GM12874 (cell line): ENCODE results near the gene DEPP1.

Experiments used
- TF ChIP-seq, protein P1 (sequence below): IDR thresholded peaks from 2 replicates; pipeline ENCODE4 v1.5.1; 2011; ENCODE audit warnings: low read depth, mild to moderate bottlenecking, control low read depth, low read length, moderate library complexity; ENCODE audit not compliant: insufficient read depth

DEPP1 gene

DNA sequence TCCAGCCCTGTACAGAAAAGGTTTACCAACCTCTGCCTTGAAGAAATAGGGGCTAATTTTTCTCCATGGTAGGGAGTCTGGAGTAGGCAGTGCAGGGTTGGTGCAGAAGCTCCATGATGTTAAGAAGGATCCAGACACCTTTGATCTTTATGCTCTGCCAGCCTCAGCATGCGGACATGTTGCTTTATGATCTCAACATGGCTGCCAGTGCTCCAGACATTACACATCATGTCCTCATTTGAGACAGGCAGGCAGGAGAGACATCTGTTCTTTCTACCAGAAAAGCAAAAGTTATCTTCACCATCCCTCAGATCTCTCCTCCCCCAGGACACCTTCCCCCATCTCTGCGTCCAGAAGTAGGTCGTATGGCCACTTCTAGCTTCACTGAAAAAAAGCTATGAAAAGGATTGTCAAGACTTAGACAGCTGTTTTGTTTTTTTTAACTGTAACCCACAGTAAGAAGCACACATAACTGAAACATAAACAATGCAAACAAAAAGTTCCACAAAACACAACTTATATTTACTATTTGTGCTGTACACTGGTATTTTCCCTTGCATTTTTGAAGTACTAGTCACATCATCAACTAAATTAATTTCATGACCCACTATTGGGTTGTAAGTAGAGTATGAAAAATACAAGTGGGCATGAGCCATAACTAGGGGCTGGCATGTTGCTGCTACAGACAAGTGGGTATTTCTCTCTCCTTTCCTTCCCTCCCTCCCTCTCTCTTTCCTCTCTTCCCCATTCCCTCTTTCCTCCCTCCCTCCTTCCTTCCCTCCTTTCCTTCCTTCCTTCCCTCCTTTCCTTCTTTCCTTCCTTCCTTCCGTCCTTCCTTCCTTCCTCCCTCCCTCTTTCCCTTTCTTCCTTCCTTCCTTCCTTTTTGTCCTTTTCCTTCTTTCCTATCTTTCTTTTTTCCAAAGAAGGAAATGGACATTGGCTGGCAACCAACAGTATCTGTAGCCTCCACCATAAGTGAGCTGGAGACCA is 21.6 kb downstream of the DEPP1 start:
- TF ChIP-seq, protein P1, sequence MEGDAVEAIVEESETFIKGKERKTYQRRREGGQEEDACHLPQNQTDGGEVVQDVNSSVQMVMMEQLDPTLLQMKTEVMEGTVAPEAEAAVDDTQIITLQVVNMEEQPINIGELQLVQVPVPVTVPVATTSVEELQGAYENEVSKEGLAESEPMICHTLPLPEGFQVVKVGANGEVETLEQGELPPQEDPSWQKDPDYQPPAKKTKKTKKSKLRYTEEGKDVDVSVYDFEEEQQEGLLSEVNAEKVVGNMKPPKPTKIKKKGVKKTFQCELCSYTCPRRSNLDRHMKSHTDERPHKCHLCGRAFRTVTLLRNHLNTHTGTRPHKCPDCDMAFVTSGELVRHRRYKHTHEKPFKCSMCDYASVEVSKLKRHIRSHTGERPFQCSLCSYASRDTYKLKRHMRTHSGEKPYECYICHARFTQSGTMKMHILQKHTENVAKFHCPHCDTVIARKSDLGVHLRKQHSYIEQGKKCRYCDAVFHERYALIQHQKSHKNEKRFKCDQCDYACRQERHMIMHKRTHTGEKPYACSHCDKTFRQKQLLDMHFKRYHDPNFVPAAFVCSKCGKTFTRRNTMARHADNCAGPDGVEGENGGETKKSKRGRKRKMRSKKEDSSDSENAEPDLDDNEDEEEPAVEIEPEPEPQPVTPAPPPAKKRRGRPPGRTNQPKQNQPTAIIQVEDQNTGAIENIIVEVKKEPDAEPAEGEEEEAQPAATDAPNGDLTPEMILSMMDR = no peak

DNA sequence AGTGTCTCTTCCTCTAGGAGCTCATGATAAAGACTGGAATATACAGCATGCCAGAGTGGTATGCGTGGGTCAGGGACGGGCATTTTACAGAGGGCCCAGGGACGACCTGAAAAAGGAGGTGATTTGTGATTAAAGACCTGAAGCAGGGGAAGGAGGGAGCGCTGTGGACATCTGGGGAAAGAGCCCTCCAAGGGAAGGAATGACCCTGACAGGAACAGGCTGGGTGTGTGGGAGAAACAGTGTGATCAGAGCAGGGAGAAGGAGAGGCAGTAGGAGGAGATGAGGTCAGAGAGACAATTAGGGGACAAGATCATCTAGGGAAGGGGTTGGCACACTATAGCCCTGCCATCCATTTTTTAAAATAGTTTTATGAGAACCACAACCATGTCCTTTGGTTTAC is 22.4 kb downstream of the DEPP1 start:
- TF ChIP-seq, protein P1 = no peak

- TF ChIP-seq, protein P1 = no peak
These were observed 23.1 kb downstream of the DEPP1 start for GRCh38 chr10:44955413-44956070.

DNA sequence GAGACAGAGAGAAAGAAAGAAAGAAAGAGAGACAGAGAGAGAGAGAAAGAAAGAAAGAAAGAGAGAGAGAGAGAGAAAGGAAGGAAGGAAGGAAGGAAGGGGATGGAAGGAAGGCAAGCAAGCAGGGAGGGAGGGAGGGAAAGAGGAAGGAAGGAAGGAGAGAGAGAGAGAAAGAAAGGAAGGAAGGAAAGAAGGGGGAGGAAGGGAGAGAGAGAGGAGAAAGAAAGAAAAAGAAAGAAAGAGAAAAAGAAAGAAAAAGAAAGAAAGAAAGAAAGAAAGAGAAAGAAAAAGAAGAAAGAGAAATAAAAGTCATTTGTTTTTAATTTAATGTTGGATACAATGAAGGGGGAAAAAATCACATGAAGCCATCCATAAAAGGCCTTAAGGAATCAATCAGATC is 23.6 kb downstream of the DEPP1 start:
- TF ChIP-seq, protein P1 = no peak

DNA sequence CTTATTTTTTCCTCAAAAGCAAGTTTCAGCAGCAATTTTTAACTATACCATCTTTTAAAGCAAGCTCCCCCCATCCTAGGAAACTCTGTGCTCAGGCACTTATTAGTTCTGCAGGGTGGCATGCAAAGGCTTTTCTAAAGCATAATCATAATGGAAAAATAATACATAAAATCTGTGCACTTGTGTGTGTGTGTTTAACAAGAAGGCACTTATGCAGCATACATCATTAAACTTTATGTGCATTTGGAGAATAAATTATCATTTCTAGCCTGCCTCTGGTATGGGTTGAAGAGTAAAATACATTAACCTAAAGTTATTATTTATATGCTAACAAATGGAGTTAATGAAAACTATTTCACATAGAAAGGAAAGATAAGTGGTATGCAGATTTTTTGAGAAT is 24.6 kb downstream of the DEPP1 start:
- TF ChIP-seq, protein P1 = no peak

DNA sequence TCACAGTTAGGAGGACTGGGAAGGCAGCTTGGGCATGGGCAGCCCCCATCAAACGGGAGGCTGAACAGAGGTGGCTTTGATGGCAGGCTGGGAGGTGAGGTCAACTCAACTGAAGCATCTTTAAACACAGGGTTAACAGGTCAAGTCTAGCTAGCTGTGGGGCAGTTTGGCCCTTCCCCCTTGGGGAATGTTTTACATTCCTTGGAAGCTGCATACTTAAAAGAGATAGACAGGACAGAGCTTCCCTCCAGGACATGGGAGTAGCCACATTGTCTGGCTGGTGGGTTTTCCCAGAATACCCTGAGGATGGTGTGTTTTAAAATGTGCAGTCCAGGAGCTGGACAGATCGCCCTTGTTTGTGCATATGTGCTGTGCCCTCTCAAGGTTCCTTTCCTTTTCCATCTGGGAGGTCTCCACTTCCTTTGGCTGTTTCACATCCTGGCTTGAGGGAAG is 25.8 kb downstream of the DEPP1 start:
- TF ChIP-seq, protein P1 = no peak

GRCh38 chr10:44951576-44952226 is 26.9 kb downstream of the DEPP1 start:
- TF ChIP-seq, protein P1 = no peak
